ENCODE data around the gene ITGB5.

The ITGB5 gene

GRCh38 chr3:124747111-124747981, 139.8 kb downstream of the ITGB5 start:
- peak; percentile 42 for DNase-seq

GRCh38 chr3:124745756-124746155, 141.4 kb downstream of the ITGB5 start:
- peak; percentile 47 for DNase-seq

GRCh38 chr3:124741027-124741426, 146.1 kb downstream of the ITGB5 start:
- DNase-seq = no peak

GRCh38 chr3:124731760-124732159, 155.4 kb downstream of the ITGB5 start:
- no peak for DNase-seq

- no peak for DNase-seq
Measured at GRCh38 chr3:124730941-124731297, 156.2 kb downstream of the ITGB5 start.

GRCh38 chr3:124730129-124730940, 156.8 kb downstream of the ITGB5 start, which contains the start of gene UMPS:
UMPS (plus strand) TSS chr3:124730452; CDS start chr3:124730472, 20 bp downstream.
- peak; percentile 97 for DNase-seq

- DNase-seq = no peak
Measured at GRCh38 chr3:124722589-124722988, 164.6 kb downstream of the ITGB5 start.

- DNase-seq = no peak
Measured at GRCh38 chr3:124714223-124714853, 172.8 kb downstream of the ITGB5 start.

All from activated CD8-positive, alpha-beta memory T cell treated with anti-CD3 and anti-CD28 coated beads for 24 hours (primary cell).